CD14-positive monocyte (primary cell): ENCODE results near the gene LRRTM1. TPM values are rescaled to one million over a fixed set of nuclear protein-coding genes. Genes with fewer than 3 reads are reported as not detected.

Source experiments
- DNase-seq, 3 donors: peaks; one replicate each; pipeline ENCODE4 v3.0.0-alpha.2; 2011 to 2022
- H2AFZ ChIP-seq: 2 replicates; pipeline ENCODE4 v1.6.0; 2012; ENCODE audit warnings: mild to moderate bottlenecking, low read depth, low read length, inconsistent platforms; ENCODE audit not compliant: insufficient read depth, poor library complexity, severe bottlenecking
- H3K27ac ChIP-seq, 2 donors: 1 replicate in 1 of 2; 2 replicates in 1 of 2; pipeline ENCODE4 v1.5.1; 2012 to 2013; ENCODE audit warnings: low read length in 2 of 2, control low read depth in 1 of 2, inconsistent platforms in 1 of 2, low read depth in 1 of 2, mild to moderate bottlenecking in 1 of 2
- H3K27me3 ChIP-seq, 2 donors: one replicate each; pipeline versions ENCODE4 v1.6.0 to v1.6.1; 2011 to 2013; ENCODE audit warnings: low read length in 2 of 2; ENCODE audit not compliant: control insufficient read depth in 2 of 2, insufficient read depth in 2 of 2
- H3K36me3 ChIP-seq, 2 donors: replicated peaks in 1 of 2; 1 replicate in 1 of 2; 2 replicates in 1 of 2; pipeline versions ENCODE4 v1.5.1 to v1.6.1; 2012 to 2013; ENCODE audit warnings: low read length in 2 of 2, control low read depth in 1 of 2, inconsistent platforms in 1 of 2, mild to moderate bottlenecking in 1 of 2; ENCODE audit not compliant: insufficient read depth in 2 of 2, control insufficient read depth in 1 of 2
- H3K4me1 ChIP-seq, 2 donors: 1 replicate in 1 of 2; 2 replicates in 1 of 2; pipeline versions ENCODE4 v1.5.1 to v1.6.1; 2012 to 2013; ENCODE audit warnings: low read length in 2 of 2, control low read depth in 1 of 2, inconsistent platforms in 1 of 2, mild to moderate bottlenecking in 1 of 2, moderate library complexity in 1 of 2; ENCODE audit not compliant: insufficient read depth in 2 of 2, control insufficient read depth in 1 of 2
- H3K4me2 ChIP-seq: replicated peaks from 2 replicates; pipeline ENCODE3; 2012; ENCODE audit warnings: low read length, moderate library complexity, mild to moderate bottlenecking; ENCODE audit not compliant: poor library complexity, severe bottlenecking; ENCODE audit errors: extremely low read depth
- H3K4me3 ChIP-seq, 3 experiments: fragments of 200-600 bp in 1 of 3; sonication (generic) in 1 of 3; replicated peaks in 1 of 3; 1 replicate in 2 of 3; 2 replicates in 1 of 3; pipeline ENCODE4 v1.5.1; 2011 to 2013; ENCODE audit warnings: low read length in 3 of 3, mild to moderate bottlenecking in 3 of 3, control low read depth in 2 of 3, low read depth in 2 of 3, inconsistent platforms in 1 of 3, moderate library complexity in 1 of 3
- H3K79me2 ChIP-seq: 2 replicates; pipeline ENCODE4 v1.6.0; 2012; ENCODE audit warnings: mild to moderate bottlenecking, control low read depth, inconsistent platforms, low read length, moderate library complexity; ENCODE audit not compliant: insufficient read depth
- H3K9ac ChIP-seq: 2 replicates; pipeline ENCODE4 v1.6.0; 2017; ENCODE audit warnings: low read length, mild to moderate bottlenecking; ENCODE audit not compliant: insufficient read depth, poor library complexity, severe bottlenecking
- H3K9me3 ChIP-seq, 2 donors: replicated peaks in 1 of 2; 1 replicate in 1 of 2; 2 replicates in 1 of 2; pipeline versions ENCODE4 v1.5.1 to v1.6.1; 2012 to 2013; ENCODE audit warnings: low read length in 2 of 2, control low read depth in 1 of 2; ENCODE audit not compliant: control insufficient read depth in 1 of 2, insufficient read depth in 1 of 2
- H4K20me1 ChIP-seq: 2 replicates; pipeline ENCODE4 v1.6.0; 2012; ENCODE audit warnings: mild to moderate bottlenecking, low read length, control low read depth, moderate library complexity; ENCODE audit not compliant: insufficient read depth
- H3K27ac Mint-ChIP-seq, 7 donors: one replicate each; pipeline ENCODE4 v1.8.0; 2020; ENCODE audit warnings: mild to moderate bottlenecking in 7 of 7, mixed read lengths in 7 of 7, moderate library complexity in 6 of 7, inconsistent platforms in 2 of 7
- H3K27me3 Mint-ChIP-seq, 3 donors: one replicate each; pipeline ENCODE4 v1.8.0; 2021 to 2022; ENCODE audit warnings: low read depth in 3 of 3, mild to moderate bottlenecking in 3 of 3, mixed read lengths in 3 of 3, moderate library complexity in 3 of 3, inconsistent platforms in 1 of 3
- H3K36me3 Mint-ChIP-seq, 2 donors: one replicate each; pipeline ENCODE4 v1.8.0; 2020; ENCODE audit warnings: mixed read lengths in 2 of 2, inconsistent platforms in 1 of 2, mild to moderate bottlenecking in 1 of 2
- H3K4me1 Mint-ChIP-seq: one replicate; pipeline ENCODE4 v1.8.0; 2020; ENCODE audit warnings: mild to moderate bottlenecking, mixed read lengths
- H3K4me3 Mint-ChIP-seq, 2 donors: one replicate each; pipeline ENCODE4 v1.8.0; 2020; ENCODE audit warnings: mild to moderate bottlenecking in 2 of 2, mixed read lengths in 2 of 2, moderate library complexity in 1 of 2
- H3K9me3 Mint-ChIP-seq, 7 donors: one replicate each; pipeline ENCODE4 v1.8.0; 2020 to 2022; ENCODE audit warnings: mixed read lengths in 7 of 7, mild to moderate bottlenecking in 6 of 7, moderate library complexity in 6 of 7, inconsistent platforms in 2 of 7
- WGBS: methylation state at CpG from one replicate; pipeline ENCODE4 v1.1.5; 2013; ENCODE audit warnings: missing lambda C conversion rate; ENCODE audit not compliant: insufficient coverage; 5-methylcytosine and 5-hydroxymethylcytosine counted together
- intact Hi-C, 2 donors: fragments of 100-400 bp; cut with micrococcal nuclease; formaldehyde crosslinking; loops; one replicate each; pipeline versions ENCODE4 v1.15.0 to v1.15.1; 2023
- polyA plus RNA-seq, 3 donors: library from polyadenylated mRNA; depleted of rRNA in 1 of 3; unstranded in 2 of 3; stranded (reverse) in 1 of 3; fragments of 300-500 nt in 2 of 3; fragments of >200 nt in 1 of 3; fragmentation: Illumina TruSeq in 2 of 3; gene quantifications; 1 replicate in 2 of 3; 2 replicates in 1 of 3; pipeline ENCODE4 v1.2.3, GENCODE V29; 2012 to 2021
- TF ChIP-seq, protein P1 (sequence below): fragments of 200-600 bp; IDR thresholded peaks from one replicate; pipeline ENCODE4 v1.8.0; 2022; ENCODE audit warnings: antibody characterized with exemption, mild to moderate bottlenecking

Gene LRRTM1
- polyA plus RNA-seq, 3 donors: not detected

- 60% methylated on average over 1 of the region's 5 CpGs for WGBS
- no peaks in the 10 kb centered on the region for H3K79me2 ChIP-seq
- TF ChIP-seq, protein P1, sequence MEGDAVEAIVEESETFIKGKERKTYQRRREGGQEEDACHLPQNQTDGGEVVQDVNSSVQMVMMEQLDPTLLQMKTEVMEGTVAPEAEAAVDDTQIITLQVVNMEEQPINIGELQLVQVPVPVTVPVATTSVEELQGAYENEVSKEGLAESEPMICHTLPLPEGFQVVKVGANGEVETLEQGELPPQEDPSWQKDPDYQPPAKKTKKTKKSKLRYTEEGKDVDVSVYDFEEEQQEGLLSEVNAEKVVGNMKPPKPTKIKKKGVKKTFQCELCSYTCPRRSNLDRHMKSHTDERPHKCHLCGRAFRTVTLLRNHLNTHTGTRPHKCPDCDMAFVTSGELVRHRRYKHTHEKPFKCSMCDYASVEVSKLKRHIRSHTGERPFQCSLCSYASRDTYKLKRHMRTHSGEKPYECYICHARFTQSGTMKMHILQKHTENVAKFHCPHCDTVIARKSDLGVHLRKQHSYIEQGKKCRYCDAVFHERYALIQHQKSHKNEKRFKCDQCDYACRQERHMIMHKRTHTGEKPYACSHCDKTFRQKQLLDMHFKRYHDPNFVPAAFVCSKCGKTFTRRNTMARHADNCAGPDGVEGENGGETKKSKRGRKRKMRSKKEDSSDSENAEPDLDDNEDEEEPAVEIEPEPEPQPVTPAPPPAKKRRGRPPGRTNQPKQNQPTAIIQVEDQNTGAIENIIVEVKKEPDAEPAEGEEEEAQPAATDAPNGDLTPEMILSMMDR: no peak
- H3K9me3 ChIP-seq: peaks cover 0 to 10% of the 10 kb centered on the region in 2 donors
- no peaks in the 10 kb centered on the region for H3K27me3 ChIP-seq
- H3K4me3 ChIP-seq: no peak overlapping the region
- H3K4me3 Mint-ChIP-seq: no peak overlapping the region
- H3K27ac ChIP-seq: no peak overlapping the region
- no peak overlapping the region for H3K4me2 ChIP-seq
- H3K9me3 Mint-ChIP-seq: peaks cover 0 to 13% (median 5%) of the 10 kb centered on the region in 7 donors
- DNase-seq: no peak
- H3K27me3 Mint-ChIP-seq: no peaks in the 10 kb centered on the region
- H3K27ac Mint-ChIP-seq: no peak overlapping the region
- H3K36me3 Mint-ChIP-seq: no peaks in the 10 kb centered on the region
- no peak overlapping the region for H2AFZ ChIP-seq
- no peaks in the 10 kb centered on the region for H3K4me1 Mint-ChIP-seq
- no peak overlapping the region for H3K9ac ChIP-seq
- H3K36me3 ChIP-seq: no peaks in the 10 kb centered on the region
- no peaks in the 10 kb centered on the region for H3K4me1 ChIP-seq
- H4K20me1 ChIP-seq: no peaks in the 10 kb centered on the region
- intact Hi-C loops: no loop called here
Measured at GRCh38 chr2:80269806-80270205, 34.7 kb downstream of the LRRTM1 start.

DNA sequence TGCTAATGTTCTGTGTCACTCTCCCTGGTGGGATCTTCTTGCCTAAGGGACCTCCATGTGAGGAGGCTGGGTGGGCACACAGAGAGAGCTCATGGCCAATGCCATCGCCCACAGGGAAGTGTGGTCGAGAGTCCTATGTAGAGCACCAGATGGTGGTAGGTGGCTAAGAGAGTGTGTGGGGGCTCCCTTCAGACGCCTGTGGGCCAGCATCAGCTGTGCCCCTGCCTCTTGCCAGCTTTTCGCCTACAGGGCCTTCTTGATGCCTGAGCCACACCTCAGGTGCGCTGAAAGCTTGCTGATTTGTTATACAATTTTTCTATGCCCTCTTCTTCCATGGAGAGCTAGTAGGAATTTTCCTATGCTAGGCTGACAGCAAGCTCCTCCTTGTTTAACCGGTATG lies 38.3 kb downstream of the LRRTM1 start:
- Histone ChIP-seq H3K9ac (no peak overlapping the region), H3K27me3 (no peaks in the 10 kb centered on the region), H3K36me3 (no peaks in the 10 kb centered on the region), H3K4me2 (no peak overlapping the region), H3K9me3 (peaks cover 0 to 10% of the 10 kb centered on the region in 2 donors), H4K20me1 (no peaks in the 10 kb centered on the region), H2AFZ (no peak overlapping the region), H3K79me2 (no peaks in the 10 kb centered on the region), H3K27ac (no peak overlapping the region), H3K4me1 (no peaks in the 10 kb centered on the region), H3K4me3 (no peak overlapping the region)
- TF ChIP-seq, protein P1: no peak
- peak overlapping the region in 1 of 7 donors; percentile 40 for H3K27ac Mint-ChIP-seq
- intact Hi-C loops: no loop called here
- no peak overlapping the region for H3K4me3 Mint-ChIP-seq
- DNase-seq: no peak
- 92% methylated on average over 2 of the region's 6 CpGs for WGBS
- peaks cover 0 to 1% (median 0%) of the 10 kb centered on the region in 3 donors for H3K27me3 Mint-ChIP-seq
- H3K9me3 Mint-ChIP-seq: peaks cover 0 to 13% (median 5%) of the 10 kb centered on the region in 7 donors
- no peaks in the 10 kb centered on the region for H3K36me3 Mint-ChIP-seq
- no peaks in the 10 kb centered on the region for H3K4me1 Mint-ChIP-seq
